Right ventricle myocardium superior (tissue), 1 donor: ENCODE measurements around the gene DTNA. TPM values are rescaled to one million over a fixed set of nuclear protein-coding genes. Genes with fewer than 3 reads are reported as not detected.
"Not testable (repeated sequence)": the region's sequence is repeated elsewhere in the genome, so short reads cannot be mapped to it uniquely, and the experiment has no call there.

Experiments
- ATAC-seq: fragments of 200-7000 bp; cut with Tn5 transposase; one replicate; pipeline ENCODE4 v1.9.1; 2020; ENCODE audit warnings: mild to moderate bottlenecking; ENCODE audit not compliant: poor library complexity
- DNase-seq: peaks from one replicate; pipeline ENCODE4 v3.0.0-alpha.2; 2020
- intact Hi-C: fragments of 100-400 bp; cut with DNase I; formaldehyde crosslinking; loops from one replicate; pipeline ENCODE4 v1.11.2; 2022
- total RNA-seq: library from RNA; stranded (reverse); fragmentation: NEBNext Ultra II Directional; extraction: Animal tissue kit (Norgen Biotek cat#: 25700); gene quantifications from one replicate; pipeline ENCODE4 v1.2.1, GENCODE V29; 2021
- donor health status: DM: no; HTN: yes; CAD: no; lungs with severe emphysema.

Gene DTNA
- total RNA-seq, 1 donor from 2014 or later = 153 TPM

GRCh38 chr18:34911081-34911480 is 201.0 kb downstream of the DTNA start:
- no peak for ATAC-seq
- DNase-seq = no peak
- intact Hi-C loops = no loop called here

- intact Hi-C loops = no loop called here
- ATAC-seq (no peak), DNase-seq (no peak)
Measured at GRCh38 chr18:34911661-34912384, 201.7 kb downstream of the DTNA start.

- intact Hi-C loops = no loop called here
- no peak for ATAC-seq
- no peak for DNase-seq
Measured at GRCh38 chr18:34913837-34914661, 204.0 kb downstream of the DTNA start.

DNA sequence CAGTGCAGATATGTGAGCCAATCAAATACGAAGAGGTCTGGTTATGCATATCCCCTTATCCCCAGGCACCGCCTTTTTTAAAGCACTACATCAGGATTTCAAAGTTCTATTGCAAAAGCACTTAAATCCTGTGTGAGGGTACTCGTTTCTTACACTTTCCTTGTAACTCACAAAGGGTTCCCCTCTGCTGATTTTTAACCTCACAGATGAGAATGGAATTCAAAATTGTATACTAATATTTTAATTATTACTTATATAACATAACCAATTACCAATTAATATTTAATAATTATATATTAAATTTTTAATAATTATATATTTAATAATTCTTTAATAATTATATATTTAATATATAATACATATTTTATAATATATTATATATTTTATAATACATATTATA is 204.9 kb downstream of the DTNA start:
- intact Hi-C loops = no loop called here
- no peak for DNase-seq
- ATAC-seq = no peak

DNA sequence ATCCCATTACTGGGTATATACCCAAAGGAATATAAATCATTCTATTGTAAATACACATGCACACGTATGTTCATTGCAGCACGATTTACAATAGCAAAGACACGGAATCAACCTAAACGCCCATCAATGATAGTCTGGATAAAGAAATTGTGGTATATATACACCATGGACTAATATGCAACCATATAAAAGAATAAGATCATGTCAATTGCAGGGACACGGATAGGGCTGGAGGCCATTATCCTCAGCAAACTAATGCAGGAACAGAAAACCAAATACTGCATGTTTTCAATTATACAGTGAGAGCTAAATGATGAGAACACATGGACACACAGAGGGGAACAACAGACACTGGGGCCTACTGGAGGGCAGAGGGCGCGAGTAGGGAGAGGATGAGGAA is 206.4 kb downstream of the DTNA start:
- intact Hi-C loops, ATAC-seq, DNase-seq: not testable (repeated sequence)

GRCh38 chr18:34918856-34919255 is 208.8 kb downstream of the DTNA start:
- no peak for ATAC-seq
- intact Hi-C loops = no loop called here
- no peak for DNase-seq

DNA sequence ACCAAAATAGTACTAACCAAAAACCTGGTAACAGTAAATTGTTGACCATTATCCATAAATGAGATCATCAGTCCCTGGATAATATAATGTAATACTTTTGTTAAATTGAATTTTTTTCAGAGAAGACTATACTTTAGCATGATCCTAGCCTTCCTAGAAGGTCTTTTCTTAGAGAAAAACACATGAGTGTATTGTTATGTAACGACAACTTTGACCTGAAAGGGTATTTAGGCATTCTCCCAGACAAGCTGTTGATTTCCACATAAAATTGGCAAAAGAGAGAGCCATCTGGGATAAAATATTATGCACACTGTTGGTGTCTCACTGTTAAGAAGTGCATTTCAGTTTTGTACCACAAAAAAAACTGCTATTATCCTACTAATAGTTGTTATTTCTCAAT is 211.1 kb downstream of the DTNA start:
- DNase-seq (no peak), ATAC-seq (no peak)
- intact Hi-C loops = no loop called here

GRCh38 chr18:34921811-34922385 is 211.8 kb downstream of the DTNA start:
- intact Hi-C loops = no loop called here
- no peak for DNase-seq
- no peak for ATAC-seq

- DNase-seq, intact Hi-C loops, ATAC-seq: not testable (repeated sequence)
Measured at GRCh38 chr18:34922594-34922993, 212.5 kb downstream of the DTNA start.

DNA sequence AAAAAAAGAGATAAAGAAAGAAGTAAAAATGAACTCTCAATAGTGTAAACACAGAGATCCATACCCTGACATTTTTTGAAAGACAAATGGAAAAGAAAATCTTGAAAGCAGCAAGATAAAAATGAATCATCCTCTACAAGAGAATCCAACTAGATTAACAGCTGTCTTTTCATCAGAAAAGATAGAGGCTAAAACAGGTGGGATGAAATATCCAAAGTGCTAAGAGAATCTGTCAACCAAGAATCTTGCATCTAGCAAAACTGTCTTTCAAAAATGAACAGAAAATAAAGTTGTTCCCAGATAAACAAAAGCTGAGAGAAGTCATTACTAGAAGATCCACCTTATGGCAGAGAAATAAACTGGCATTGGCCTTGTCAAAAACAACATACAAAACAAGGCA is 213.8 kb downstream of the DTNA start:
- DNase-seq (no peak), ATAC-seq (no peak)
- intact Hi-C loops = no loop called here

- DNase-seq = no peak
- no peak for ATAC-seq
- intact Hi-C loops = no loop called here
Measured at GRCh38 chr18:34926683-34927082, 216.6 kb downstream of the DTNA start.

DNA sequence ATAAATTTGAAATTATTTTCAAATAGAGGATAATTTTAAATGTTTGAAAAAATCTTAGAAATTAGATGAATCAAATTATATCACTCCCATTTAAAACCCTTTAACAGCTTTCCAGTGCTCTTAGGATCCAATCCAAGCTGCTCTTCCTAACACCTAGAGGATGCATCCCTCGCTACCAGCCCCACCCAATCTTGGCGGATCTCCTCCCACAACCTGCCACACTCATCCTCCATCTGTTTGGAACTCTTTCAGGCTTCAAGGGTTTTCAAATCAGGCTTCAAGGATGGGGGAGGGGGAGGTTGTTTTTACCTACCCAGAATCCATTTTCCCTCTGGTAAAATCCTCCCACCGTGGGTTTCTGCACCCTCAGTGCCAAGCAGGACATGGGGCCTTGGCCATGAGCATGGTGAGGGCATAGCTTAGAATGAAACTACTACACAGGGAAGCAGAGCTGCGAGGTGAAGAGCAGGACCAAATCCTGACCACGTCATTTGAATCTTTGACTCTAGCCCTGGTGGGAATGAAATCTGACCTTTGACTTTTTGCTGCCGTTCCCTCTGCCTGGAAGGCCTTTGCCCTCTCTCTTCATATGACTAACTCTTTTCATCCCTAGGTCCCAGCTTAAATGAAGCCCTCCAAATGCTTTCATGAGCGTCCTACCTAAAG is 218.1 kb downstream of the DTNA start:
- DNase-seq (no peak), ATAC-seq (no peak)
- intact Hi-C loops = no loop called here

GRCh38 chr18:34928754-34929335 is 218.7 kb downstream of the DTNA start:
- intact Hi-C loops = no loop called here
- ATAC-seq (no peak), DNase-seq (no peak)

- DNase-seq (no peak), ATAC-seq (no peak)
- intact Hi-C loops = no loop called here
Measured at GRCh38 chr18:34929336-34929780, 219.3 kb downstream of the DTNA start.

DNA sequence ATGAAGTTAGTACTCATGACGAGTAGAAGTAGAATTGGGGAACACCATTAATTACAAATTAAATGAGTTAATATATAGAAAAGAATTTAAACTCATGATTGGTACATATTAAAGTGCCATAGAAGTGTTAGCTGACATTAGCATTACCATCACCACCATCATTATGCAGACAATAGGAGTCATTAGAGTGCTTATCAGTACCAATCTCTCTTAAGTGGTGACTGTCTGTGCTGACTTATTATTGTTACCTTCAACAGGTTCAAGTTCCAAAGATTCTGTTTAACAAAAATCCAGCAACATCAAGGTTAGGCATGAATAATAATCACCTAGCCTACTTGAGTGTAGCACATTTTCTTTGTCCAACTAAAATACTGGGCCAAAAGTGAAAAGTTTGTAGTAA is 222.3 kb downstream of the DTNA start:
- DNase-seq = no peak
- no peak for ATAC-seq
- intact Hi-C loops = no loop called here

- intact Hi-C loops = no loop called here
- ATAC-seq (no peak), DNase-seq (no peak)
Measured at GRCh38 chr18:34932792-34933466, 222.8 kb downstream of the DTNA start.

DNA sequence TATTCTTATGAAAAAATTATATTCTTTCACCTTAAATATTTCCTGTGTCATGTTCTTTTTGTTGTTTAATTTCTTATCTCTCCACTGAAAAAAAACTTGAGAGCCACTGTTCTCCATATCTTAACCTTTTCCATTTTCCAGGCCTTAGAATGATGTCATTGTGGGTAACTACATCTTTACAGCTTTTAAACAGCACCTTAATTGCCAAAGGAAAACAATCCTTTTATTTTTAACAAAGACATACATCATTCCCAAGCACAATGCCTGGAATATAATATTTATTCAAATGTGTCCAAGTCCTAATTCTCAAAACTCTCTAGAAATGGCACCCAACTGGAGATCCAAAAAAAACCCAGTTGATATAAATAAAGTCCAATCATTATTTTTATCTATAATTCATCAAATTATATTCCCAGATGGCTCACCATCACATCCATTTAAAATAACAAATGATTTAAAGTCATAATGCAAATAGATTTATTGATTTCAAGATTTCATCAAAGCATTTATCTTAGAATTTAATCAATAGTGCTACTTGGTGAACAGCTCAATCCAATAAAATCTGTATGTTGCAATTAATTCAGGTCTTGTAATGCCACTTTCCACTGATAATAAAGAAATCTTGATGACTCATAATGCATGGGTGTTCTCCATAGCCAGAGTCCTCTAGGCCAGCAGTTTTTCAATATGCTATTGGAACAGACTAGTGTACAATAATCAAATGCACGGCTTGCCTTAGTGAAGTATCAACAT is 224.0 kb downstream of the DTNA start:
- ATAC-seq = no peak
- intact Hi-C loops = no loop called here
- DNase-seq = no peak

GRCh38 chr18:34936772-34937171 is 226.7 kb downstream of the DTNA start:
- intact Hi-C loops = no loop called here
- DNase-seq (no peak), ATAC-seq (no peak)
